Esophagus mucosa (tissue), 1 donor: ENCODE data around the gene ASB8. TPM values are rescaled to one million over a fixed set of nuclear protein-coding genes. Genes with fewer than 3 reads are reported as not detected.
A peak's percentile ranks its signal among the peaks of the same experiment; 100 is the strongest.

Source experiments
- ATAC-seq: fragments of 200-7000 bp; cut with Tn5 transposase; one replicate; pipeline ENCODE4 v1.9.1; 2020
- total RNA-seq: library from RNA; stranded (reverse); gene quantifications from one replicate; pipeline ENCODE4 v1.2.4, GENCODE V29; 2023
- donor health status: DM: yes; HTN: yes; CAD: no.

The ASB8 gene
- total RNA-seq: 24.7 TPM

DNA sequence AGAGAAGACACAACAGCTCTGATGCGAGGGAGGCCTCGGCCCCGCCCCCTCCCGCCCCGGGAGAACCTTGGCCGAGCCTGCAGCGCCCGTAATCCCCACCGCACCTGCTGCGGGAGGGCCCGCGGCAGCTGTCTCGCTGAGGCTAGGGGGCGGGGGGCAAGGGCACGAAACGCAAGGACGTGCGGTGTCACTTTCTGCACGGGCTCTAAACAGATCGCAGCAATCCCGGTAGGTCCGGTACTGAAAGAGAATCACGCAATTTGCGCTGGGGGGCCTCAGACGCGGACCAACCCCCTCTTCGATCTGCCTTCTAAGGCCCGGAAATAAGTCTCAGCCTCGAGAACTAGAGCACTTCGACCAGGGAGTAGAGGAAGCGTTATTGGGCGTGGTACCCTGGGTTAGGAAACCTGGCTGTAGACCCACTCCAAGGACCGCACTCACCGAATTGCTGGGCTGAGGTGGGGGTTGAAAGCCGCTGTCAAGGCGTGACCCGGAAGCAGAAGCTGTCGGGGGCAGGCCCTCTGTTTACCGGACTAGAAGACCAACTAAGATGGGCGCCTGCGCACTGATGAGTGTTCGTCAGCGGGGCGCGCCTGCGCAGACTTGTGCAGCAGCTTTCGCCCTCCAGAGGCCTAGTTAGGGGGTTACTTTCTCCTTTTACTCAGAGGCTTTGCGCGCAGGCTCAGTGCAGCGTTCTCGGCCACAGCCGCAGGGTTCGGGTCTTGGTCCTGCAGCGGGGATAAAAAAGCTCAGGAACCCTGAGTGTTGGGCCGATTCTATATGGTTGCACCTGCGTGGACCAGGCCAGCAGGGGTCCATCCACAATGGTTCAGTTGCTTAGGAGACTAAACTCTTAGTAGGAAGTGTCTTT is at the start of gene ASB8:
Gene ASB8, minus strand, starts transcription at position 498 of the 871 bp plus-strand sequence. CDS start 4,019 bp downstream, outside the sequence.
- ATAC-seq: peak; percentile 98

GRCh38 chr12:48203192-48203591 is 45.9 kb upstream of the ASB8 start, which contains the start of gene OR10AD1:
Gene OR10AD1, minus strand, starts transcription at chr12:48203292. Its CDS starts 0 bp downstream, at chr12:48203292.
- ATAC-seq: no peak

GRCh38 chr12:48202766-48203165 is 45.5 kb upstream of the ASB8 start:
- no peak for ATAC-seq

GRCh38 chr12:48201516-48201915 is 44.2 kb upstream of the ASB8 start:
- no peak for ATAC-seq

- no peak for ATAC-seq
Observed at GRCh38 chr12:48201091-48201490, 43.8 kb upstream of the ASB8 start.

- no peak for ATAC-seq
Observed at GRCh38 chr12:48199774-48200221, 42.5 kb upstream of the ASB8 start.

GRCh38 chr12:48198985-48199384 is 41.7 kb upstream of the ASB8 start:
- ATAC-seq: no peak

GRCh38 chr12:48198672-48198971 is 41.3 kb upstream of the ASB8 start:
- peak; percentile 43 for ATAC-seq

DNA sequence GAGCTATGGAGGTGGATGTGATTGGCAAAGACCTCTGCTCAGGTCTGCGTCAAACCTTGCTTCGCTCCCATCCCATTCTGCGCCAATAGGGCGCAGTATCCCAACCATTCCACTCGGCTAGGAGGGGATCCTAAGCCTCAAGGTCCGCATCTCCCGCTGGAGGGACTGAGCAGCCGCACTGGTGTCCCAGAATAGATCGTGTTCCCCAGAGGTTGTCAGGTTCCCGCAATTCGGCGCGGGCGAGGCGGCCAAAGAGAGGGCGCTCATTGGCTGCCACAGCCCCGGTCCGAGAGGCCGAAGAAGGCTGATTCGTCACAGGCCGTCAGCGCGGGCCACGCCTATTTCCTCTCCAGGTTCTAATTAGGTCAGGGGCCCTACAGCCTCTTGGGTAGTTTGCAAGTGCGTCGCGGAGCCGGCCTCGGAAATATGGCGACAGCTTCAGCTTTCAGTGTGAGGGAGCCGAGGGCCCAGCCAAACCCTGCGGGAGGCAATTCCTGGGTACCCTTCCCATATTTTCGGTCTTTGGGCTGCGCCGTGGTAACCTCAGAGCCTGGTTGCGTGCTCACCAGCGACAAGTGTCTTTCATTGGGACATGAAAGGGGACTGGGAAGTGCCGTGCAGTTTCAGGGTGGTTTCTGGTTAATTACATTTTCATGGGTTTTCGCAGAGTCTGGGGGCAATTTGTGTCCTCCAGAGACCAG is 40.8 kb upstream of the ASB8 start:
- ATAC-seq: peak; percentile 98

- peak; percentile 39 for ATAC-seq
Observed at GRCh38 chr12:48197549-48197970, 40.2 kb upstream of the ASB8 start.

GRCh38 chr12:48194799-48195201 is 37.5 kb upstream of the ASB8 start:
- ATAC-seq: no peak

- ATAC-seq: no peak
Observed at GRCh38 chr12:48193623-48194022, 36.3 kb upstream of the ASB8 start.

- ATAC-seq: no peak
Observed at GRCh38 chr12:48192861-48193260, 35.5 kb upstream of the ASB8 start.

GRCh38 chr12:48191096-48191495 is 33.8 kb upstream of the ASB8 start:
- ATAC-seq: peak; percentile 77

DNA sequence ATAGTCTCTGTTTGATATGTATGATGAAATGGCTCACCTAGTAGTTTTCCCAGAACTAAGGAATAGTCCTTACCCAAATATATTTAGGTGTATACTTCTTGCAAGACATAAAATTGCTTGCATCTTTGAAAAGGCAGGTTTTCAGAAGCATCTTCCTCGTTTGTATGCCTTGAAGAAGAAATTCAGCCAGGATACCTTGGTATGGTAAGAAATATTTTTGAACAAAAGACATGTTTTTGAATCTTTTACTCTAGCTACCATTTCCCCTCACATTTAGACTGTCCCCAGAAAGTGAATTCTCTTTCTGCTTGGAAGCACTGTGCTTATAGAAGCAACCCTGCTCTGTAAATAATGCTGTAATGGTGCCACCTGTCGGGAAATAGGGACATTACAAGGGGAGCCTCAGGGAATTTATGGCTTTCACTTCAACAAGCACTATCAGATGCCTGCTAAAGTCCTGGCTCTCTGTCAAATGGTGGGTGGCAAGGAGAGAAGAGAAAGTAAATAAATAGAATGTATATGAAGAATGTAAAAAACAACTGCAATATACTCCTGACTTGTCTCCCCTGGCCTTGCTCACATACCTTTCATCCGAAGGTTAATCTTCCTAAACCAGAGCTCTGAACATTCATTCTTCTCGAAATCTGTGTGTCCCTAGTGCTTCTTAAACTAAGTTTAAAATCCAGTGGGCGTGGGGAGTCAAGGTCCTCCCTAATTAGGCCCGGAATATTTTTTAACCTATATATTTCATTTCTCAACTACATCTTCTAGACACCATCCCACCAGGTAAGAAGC is 32.2 kb upstream of the ASB8 start:
- peak; percentile 66 for ATAC-seq

DNA sequence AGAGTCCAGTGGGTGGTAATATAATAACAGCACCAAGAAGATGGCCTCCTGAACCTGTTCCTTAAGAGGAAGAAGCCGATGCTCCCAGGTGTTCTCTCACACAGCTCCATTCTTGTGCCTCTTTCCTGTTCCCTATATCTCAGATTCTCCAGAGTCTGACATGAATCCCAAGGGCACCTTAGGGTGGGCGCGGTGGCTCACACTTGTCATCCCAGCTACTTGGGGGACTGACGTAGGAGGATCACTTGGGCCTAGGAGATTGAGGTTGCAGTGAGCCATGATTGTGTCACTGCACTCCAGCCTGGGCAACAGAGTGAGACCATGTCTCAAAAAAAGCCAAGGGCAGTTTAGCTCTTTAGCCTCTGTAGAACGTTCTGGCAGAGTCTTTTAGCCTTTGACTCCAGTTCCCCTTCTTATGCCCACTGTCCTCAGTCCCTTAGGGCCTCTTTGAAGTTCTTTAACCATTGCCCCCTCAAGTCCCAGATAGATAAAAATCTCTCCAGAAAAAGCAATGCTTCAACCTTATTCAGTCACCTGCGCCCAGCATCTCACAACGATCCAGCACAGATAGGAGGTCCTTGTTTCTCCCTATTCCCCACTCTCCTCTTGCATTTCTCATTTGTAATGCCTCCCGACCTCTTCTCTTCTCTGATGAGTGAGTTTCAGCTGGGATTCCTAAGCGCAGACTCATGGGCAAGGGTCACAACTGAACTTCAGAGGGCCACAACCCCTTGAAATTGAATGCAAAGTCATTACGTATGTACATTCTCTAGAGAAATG is 30.8 kb upstream of the ASB8 start:
- ATAC-seq: no peak

- ATAC-seq: peak; percentile 38
Observed at GRCh38 chr12:48185181-48185919, 28.0 kb upstream of the ASB8 start.

GRCh38 chr12:48184549-48184922 is 27.2 kb upstream of the ASB8 start:
- peak; percentile 4 for ATAC-seq

DNA sequence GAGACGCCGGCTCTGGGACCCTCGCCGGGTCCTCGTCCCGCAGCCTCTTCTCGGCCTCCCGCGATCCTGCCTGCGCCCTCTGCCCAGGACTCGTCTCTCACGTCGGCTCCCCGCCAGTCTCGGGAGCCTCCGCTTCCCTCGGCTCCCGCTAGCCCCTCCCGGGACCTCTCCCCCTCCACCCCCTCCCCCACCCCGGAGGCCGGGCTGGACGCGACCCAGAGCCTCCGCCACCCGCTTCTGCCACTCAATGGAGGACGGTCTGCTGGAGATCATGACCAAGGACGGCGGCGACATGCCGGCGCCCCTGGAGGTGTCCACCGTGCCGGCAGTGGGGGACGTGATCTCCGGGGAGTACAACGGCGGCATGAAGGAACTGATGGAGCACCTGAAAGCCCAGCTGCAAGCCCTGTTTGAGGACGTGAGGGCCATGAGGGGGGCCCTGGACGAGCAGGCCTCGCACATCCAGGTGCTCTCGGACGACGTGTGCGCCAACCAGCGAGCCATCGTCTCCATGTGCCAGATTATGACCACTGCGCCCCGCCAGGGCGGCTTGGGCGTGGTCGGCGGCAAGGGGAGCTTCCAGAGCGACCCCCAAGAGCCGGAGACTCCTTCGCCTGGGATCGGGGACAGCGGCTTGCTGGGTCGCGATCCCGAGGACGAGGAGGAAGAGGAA is 26.7 kb upstream of the ASB8 start:
- peak; percentile 2 for ATAC-seq

DNA sequence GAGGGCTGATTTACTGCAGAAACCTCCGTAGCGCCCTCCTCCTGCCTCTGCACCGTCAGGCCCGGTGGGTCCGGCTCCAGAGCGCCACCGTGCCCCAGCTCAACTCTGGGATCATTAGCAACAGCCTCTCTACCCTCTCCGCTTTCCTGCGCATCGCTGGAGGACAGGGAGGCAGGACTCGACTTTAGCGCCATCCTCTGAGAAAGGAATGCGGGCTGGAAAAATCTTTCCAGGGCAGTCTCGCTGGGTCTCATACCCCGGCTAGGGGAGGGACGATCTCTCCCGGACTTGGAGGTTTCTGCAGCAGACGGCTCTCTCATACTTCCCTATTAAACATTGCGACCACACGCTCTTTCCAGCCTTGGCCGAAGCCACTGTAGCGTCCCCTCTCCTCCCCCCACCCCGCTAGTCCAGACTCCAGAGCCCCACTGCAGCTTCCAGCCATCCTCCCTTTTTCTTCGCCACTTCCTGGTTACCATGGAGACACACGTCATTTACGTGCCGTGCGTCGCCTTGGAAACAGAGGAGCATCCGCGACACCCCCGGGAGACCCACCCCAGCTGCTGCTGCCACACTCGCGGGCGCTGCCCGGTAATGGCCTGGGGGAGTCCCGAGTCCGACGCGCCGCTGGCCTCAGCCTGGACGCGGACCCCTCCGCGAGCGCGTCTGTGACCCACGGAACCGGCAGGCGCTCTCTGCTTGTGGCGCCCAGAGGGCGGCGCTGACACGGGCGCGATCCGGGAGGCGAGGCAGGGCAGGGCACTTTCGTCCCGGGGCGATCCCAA is 26.0 kb upstream of the ASB8 start, which contains the start of gene CCDC184:
Gene CCDC184, plus strand, starts transcription at position 554 of the 785 bp plus-strand sequence. CDS start 479 bp downstream, outside the sequence.
- ATAC-seq: peak; percentile 59
